ENCODE data around the gene NPBWR2.

The NPBWR2 gene, protein sequence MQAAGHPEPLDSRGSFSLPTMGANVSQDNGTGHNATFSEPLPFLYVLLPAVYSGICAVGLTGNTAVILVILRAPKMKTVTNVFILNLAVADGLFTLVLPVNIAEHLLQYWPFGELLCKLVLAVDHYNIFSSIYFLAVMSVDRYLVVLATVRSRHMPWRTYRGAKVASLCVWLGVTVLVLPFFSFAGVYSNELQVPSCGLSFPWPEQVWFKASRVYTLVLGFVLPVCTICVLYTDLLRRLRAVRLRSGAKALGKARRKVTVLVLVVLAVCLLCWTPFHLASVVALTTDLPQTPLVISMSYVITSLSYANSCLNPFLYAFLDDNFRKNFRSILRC

DNA sequence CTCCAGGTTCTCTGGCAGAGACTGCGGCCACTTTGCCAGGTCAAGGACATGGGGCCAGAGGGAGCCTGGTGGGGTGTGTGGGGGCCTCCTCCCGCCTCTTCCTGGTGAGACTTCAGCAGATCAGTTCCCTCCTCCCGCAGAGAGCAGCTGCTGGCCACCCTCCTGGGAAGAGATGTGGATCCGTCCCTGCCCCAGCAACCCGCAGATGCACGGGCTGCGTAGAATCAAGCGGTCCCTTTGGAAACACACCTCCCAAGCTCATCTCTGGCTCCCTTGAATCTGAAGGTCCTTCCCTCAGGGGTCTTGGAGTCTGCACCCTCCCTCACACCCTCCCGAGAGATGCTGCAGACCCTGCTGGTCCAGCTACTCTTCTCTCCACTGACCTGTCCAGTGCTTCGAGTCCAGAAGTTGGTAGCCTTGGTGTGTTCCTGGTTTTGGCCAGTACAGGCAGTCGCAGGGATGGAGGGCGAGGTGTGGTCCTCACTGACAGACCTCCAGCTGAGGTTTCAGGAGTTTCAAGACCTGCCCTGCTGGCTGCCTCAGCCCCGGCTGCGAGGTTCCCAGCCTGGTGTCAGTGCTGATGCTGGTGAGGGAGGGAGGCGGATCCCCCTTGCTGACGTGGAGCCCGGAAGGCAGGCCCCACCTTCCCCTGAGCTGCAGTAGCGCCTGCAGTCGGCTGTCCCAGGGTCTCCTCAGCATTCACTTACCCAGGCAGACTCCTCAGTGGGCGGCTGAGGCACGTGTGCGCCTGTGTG, at the start of gene NPBWR2:
Gene NPBWR2, minus strand, starts transcription at position 585 of the 755 bp plus-strand sequence. CDS start 734 bp downstream, outside the sequence.
- no peak for DNase-seq (ENCODE audit: low read depth in 1 of 2, low spot score in 1 of 2)

DNA sequence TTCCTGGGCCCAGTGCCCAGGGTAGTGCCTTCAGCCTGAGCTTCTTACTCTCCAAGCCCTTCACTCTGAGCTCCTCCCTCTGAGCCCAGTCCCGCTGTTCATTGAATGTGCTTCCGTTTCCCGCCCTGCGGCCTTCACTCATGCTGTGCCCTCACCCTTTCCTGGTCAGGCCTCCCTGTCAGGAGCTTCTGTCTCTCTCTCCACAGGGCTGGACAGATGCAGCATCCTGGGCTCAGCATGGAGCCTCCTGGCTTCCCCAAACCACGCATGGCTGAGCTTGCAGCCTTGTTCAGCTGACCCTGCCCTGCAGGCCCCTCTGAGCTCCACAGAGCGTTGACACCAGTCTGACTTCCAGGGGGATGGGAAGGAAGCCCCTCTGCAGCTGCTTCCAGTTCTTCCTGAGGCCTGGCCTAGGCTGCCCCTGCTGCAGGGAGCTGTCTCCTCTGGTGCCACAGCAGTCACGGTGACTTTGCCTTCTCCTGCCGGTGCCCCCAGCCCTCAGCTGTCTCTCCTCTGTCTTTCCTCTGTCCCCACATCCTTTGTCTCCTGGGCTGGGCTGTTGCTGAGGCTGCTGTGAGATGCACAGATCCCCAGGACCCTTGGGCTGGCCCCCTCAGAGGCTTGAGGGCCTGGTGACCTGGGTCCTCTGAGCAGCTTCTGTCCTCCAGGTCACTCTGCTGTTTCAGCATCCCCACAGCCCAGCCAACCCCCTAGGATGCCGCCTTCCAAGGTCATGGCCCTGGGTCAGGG, 48.9 kb upstream of the NPBWR2 start:
- no peak for DNase-seq (ENCODE audit: low read depth in 1 of 2, low spot score in 1 of 2)

DNA sequence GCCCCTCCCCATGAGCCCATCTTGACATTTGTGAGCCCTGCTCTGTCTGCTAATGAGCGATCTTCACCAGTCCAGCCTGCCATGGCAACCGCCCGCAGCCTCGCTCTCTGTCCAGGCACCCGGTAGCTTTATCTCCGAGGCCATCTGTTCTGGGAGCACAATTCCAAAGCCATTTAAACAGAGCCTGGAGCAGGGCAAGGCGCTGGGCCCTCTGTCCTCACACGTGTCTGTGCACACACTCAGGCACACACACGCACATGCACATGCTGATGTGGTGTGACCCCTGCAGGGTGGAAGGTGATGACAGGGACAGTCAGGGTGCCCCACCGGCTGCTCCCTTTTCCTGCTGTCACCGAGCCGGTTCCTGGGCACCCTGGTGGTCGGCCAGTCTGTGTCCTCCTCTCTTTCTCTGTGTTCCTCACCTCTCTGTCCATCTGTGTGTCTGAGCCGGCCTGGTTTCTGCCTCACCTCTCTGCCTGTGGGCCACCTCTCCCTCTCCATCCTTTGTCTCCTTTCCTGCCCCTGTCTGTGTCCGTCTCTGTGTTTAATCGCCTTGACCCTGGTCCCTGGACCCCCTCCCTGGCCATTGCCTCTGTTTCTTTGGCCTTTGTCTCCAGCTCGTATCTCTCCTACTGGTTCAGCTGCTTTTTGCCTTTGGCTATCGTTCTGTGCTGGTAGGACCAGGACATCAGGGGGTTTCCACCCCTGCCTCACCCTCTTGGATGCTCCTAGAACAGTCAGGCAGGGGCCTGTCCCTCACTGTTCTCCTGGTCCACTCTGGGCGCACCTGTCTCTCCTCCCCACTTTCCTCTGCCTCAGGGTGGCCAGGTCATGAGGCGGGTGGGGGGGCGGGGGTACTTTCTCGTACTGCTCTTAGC, 48.1 kb upstream of the NPBWR2 start:
- DNase-seq (ENCODE audit: low read depth in 1 of 2, low spot score in 1 of 2) = no peak

DNA sequence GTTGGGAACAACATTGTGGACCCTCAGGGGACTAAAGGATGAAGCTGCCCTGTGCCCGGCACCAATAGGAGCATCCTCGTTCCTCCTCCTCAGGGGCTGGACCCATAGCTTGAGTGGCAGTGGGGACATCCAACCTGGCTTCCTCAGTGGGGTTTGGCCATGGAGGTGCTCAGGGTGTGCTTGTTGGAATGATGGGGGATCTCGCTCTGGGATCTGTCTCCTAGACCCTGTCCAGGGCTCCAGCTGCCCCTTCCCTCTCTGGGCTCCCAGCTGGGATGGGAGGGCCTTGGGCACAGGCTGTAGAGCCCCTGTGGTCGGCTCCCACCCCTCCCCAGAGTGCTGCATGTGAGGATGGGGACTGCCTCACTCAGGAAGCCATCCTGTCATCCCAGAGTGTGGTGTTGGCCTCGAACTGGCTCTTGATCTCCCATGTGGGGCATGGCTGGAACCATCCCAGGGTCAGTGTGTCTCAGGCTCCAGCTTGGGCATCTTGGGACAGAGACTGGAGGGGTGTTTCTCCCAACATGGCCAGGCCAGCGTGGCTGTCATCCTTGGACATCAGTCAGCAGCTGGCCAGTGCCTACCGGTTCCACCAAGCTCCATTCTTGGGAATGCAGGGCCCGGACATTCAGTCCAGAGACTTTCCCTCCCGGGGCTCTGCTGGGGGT, 47.4 kb upstream of the NPBWR2 start:
- no peak for DNase-seq (ENCODE audit: low read depth in 1 of 2, low spot score in 1 of 2)

DNA sequence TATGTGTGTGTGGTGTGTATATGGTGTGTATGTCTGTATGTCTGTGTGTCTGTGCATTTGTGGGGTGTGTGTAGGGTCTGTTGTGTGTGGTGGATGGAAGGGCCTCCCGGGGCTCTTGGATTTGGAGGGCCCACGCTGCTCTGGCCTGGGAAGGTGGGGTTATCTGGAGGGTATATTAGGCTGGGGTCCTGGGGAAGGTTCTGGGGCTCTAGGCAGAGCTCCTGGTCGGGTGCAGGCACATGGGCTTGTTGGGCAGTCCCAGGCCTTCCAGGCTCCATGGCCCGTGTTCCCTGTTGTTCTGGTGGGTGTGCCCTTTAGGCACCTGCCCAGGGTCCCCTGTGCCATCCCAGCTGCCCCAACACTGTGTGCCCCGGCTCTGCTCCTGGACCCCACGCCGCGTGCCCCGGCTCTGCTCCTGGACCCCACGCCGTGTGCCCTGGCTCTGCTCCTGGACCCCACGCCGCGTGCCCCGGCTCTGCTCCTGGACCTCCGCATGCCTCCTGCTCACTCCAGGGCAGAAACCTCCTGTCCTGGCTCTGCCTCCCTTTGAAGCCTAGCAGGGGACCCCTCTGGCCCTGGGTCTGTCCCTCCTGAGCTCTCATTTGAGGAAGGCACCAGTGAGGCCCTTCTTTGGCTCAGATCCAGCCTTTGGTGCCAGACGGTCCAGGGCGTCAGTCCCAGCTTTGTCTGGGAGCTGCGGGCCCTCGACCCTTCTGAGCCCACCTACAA, 46.7 kb upstream of the NPBWR2 start:
- DNase-seq (ENCODE audit: low read depth in 1 of 2, low spot score in 1 of 2) = no peak

DNA sequence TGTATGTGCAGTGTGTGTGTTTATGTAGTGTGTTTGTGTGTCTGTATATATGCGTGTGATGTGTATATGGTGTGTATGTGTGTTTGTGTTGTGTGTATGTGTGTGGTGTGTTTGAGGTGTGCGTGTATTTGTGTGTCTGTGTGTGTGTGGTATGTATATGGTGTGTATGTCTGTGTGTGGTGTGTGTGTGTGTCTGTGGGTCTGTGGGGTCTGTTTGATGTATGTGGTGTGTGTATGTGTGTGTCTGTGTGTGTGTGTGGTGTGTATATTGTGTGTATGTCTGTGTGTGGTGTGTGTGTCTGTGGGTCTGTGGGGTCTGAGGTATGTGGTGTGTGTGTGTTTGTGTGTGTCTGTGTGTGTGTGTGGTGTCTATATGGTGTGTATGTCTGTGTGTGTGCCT, 46.0 kb upstream of the NPBWR2 start:
- DNase-seq (ENCODE audit: low read depth in 1 of 2, low spot score in 1 of 2) = no peak

DNA sequence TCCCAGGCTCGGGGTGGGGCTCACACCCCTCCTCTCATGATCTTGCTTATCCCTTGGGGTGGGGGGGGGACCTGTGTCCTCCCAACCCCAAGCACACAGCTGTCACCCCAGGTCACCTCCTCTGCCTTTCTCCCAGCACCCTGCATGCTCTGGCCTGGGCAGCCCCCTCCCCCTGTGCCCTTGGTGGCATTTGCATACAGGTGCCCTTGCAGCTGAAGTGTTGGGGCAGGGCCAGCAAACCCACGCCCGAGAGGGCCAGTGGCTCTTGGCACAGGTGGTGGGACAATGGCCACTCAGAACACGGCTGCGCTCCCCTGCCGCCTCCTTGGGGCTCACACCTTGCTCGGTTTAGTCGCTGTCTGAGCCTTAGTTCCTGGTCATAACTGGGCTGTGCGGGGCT, 45.5 kb upstream of the NPBWR2 start:
- no peak for DNase-seq (ENCODE audit: low read depth in 1 of 2, low spot score in 1 of 2)

DNA sequence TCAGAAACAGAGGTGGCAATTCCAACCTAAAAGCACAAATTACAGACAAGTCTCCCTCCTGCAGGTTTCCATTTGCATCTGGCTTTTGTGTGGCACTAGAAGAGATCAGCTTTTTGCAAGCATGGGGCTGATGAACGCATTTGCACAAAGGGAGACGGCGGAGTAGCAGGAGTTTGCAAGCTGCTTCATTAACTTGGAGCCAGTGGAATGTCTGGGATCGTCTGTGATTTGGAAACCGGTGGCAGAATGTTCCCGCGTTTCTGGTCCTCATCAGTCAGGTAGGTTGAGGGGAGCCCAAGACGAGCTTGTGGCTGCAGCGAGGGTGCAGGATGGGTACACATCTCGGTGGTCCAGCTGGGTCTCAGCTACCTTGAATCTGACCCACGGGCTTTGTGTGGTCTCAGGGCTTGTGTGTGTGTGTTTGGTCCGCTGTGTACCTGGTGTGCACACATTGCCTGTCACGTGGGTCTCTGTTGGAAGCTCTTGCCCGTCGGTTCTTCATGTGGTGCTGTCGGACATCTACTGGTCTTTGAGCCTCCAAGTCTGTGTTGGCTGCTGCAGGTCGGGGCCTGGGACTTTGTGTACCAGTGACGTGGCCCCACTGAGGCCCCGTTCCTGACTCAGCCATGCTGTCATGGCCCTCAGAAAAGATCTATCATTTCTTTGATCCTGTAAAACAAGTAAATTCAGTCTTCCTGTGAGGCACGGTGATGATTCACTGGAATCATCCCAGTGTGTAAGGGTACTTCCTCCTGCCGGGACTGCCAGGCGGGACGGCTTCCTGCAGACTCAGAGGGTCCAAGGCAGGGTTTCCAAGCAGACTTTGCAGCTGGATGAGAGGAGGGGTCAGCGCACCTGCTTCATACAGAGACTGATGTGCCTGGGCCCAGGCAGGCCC, 44.5 kb upstream of the NPBWR2 start:
- no peak for DNase-seq (ENCODE audit: low read depth in 1 of 2, low spot score in 1 of 2)

DNA sequence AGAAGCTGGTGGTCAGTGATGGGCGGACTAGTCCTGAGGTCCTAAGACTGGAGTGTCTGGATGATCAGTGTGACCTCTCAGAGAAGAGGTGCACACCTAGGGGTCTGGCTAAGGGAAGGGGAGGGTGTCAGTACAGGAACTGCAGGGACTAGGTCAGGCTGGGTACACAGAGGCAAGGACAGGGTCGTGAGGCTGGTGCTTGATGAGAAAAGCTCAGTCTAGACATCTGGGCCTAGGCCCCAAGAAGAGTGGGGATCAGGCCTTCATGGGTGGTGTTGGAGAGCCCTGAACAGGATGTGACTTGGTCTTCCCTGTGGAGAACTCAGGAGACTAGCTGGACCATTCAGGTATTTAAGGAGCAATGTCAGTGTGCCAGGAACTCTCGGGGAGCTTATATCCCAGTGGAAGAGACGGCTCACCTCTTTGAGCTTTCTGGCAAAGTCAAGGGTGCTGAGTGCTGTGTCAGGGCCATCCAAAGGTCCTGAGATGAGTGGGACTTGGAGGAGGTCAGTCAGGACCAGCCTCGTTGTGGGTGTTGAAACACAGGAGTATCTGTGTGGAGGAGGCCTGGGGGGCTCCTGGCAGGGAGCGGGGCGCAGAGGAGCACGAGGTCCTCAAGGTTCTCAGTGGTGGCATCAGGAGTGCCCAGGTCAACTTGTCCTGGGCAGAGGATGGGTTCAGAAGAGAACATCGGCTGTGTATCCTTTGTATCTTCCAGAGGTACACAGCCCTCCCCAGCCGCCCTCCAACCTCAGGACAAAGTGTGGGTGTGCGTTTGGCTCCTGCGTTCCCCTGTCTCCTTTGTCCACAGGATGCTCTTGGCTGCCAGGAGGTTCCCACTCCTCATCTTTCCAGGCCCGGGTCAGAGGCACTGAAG, 43.6 kb upstream of the NPBWR2 start:
- DNase-seq (ENCODE audit: low read depth in 1 of 2, low spot score in 1 of 2) = no peak

DNA sequence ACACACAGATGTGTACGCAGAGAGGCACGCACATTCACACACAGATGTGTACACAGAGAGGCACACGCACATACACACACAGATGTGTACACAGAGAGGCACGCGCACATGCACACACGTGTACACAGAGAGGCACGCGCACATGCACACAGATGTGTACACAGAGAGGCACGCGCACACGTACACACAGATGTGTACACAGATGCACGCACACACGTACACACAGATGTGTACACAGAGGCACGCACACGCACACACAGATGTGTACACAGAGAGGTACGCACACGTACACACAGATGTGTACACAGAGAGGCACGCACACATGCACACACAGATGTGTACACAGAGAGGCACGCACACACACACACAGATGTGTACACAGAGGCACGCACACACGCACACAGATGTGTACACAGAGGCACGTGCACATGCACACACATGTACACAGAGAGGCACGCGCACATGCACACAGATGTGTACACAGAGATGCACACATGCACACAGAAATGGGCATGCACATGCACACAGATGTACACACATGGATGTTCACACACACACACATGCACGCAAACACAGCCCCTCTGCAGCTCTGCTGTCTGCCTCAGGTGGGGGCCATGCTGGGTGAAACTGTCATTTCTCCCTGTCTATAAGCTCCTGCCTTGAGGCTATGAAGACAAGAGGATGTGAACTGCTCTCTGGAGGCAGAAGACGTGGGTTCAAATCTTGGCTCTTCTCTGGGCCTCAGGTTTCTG, 42.6 kb upstream of the NPBWR2 start:
- DNase-seq (ENCODE audit: low read depth in 1 of 2, low spot score in 1 of 2) = no peak

DNA sequence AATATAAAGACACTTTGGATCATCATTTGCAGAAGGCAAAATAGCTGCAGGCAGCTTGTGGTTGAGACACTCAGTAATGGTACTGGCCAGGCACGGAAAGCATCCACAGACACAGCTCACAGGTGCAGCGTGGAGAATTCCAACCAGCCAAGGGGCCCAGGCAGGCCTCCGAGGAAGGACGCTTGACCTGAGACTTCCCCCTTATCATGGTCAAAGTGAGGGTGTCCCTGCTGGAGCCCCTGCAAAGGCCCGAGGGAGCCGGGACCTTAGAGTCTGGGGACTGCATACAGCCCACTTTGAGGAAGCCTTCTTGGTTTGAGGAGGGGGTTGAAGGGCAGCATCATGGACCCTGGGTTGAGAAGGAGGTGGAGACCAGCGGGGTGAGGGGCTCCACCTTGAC, 41.8 kb upstream of the NPBWR2 start:
- no peak for DNase-seq (ENCODE audit: low read depth in 1 of 2, low spot score in 1 of 2)

DNA sequence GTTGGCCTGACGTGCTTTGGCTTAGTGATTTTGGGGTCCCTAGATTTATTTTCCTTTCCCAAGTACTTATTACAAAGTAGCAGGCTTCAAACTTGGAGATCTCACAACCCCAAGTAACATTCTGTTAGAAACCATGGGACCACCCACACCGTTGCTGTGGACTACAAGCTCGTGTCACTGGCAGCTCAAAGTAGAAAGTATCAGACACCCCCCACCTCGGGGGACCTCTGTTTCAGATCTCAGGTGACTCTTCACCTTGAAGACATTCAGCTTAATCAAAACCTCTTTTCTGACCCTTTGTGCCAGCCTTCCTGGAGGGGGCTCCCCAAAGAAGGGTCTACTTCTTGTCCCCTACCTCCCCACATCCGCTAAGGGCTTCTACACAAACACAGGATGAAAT, 41.2 kb upstream of the NPBWR2 start:
- DNase-seq (ENCODE audit: low read depth in 1 of 2, low spot score in 1 of 2) = no peak

DNA sequence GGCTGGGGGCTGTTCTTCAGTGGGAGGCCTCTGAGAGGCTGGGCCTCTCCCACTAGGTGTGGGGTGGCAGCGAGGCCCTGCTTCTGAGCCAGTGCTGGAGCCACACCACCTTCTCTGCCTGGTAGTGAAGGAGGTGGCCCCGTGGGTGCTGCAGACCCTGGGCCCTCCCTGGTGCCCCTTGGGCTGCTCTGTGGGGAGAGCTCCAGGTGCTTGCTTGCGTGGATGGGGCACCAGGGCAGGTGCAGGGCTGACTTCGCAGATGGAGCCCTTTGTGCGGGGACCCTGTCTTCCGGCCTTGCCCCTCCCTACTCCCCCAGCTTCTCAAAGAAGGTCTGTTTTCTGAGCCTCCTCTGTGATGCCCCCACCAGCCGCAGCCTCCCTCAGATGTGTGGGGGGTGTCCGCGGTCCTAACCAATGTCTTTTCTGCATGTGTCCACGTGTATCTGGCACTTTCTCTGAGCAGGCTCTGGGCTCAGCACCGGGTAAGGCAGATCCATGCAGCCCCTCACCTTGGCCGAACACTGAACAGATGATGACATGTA, 39.6 kb upstream of the NPBWR2 start:
- DNase-seq (ENCODE audit: low read depth in 1 of 2, low spot score in 1 of 2) = no peak

DNA sequence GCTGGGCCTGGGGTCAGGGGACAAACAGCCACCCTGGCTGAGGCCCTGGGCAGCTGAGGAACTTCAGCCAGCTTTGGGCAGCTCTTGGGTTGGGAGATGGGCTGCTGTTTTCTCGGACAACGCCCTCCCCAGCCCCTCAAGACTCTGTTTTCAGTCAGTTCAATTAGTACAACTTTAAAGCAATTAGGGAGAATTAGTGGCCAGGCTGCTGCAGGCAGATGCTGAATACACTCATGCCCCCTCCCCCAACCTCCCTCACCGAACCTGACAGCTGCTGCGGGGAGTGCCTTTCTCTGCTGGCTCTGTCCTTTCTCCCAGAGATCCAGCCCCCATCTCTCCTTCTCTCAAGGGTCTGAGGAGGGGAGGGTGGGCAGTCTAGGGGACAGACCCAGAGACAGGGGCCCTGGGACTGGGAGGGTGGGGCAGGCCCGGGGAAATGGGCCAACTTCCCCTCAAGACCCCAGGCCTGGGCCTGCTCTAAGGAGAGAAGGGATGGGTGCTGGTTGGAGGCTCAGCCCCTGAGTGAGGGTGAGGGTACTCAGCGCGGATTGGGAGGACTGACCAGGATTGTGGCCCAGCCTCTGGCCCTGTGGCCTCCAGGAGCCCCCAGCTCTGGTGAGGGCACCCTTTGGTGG, 39.1 kb upstream of the NPBWR2 start:
- DNase-seq (ENCODE audit: low read depth in 1 of 2, low spot score in 1 of 2) = no peak

DNA sequence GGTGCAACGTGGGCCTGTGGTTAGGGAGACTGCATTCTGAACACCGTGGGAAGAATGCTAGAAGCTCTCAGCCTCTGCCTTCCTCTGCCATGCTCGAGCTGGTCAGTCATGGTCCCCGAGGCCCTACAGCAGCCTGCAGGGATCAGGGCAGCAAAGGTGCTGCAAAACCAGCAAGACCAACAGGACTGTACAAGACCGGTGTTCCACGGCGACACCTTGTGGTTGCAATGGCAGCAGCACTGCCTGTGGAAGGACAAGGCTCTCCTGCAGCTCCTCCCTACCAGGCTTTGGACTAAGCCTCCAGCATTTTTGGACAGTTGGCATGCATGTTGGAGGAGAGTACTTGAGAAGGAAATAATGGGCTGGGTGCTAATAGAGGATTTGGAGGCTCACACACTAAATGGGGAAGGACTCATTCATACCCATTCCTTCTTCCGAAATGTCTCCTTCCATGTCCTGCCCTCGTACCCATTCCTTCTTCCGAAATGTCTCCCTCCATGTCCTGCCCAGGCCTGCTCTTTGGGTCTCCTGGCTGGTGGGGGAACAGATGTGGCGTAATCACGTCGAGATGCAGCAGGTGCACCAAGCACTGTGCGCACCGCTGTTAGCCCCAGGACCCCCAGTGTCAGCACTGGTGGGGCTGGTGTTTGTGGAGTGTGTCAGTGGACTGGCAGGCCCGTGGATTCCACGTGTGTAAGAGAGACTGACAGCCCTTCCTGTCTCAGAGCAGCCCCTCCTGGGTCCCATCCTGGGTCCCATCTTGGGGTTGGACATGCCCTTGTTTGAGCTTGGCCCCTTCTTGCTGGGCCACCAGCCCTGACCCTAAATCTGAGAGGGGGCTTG, 38.3 kb upstream of the NPBWR2 start:
- no peak for DNase-seq (ENCODE audit: low read depth in 1 of 2, low spot score in 1 of 2)

Measured in activated CD4-positive, alpha-beta T cell treated with anti-CD3 and anti-CD28 coated beads, Interleukin-2, amount 50 U/mL, for 24 hours (primary cell).